GM20000 (cell line): ENCODE measurements around the gene PPP1R27.

ENCODE experiments used
- DNase-seq: peaks from one replicate; pipeline ENCODE4 v3.0.0; 2012; ENCODE audit warnings: low spot score
- TF ChIP-seq, protein P1 (sequence below): IDR thresholded peaks from 2 replicates; pipeline ENCODE4 v1.5.1; 2012; ENCODE audit warnings: mild to moderate bottlenecking, control low read depth; ENCODE audit errors: extremely low read depth, missing control alignments

PPP1R27 gene

DNA sequence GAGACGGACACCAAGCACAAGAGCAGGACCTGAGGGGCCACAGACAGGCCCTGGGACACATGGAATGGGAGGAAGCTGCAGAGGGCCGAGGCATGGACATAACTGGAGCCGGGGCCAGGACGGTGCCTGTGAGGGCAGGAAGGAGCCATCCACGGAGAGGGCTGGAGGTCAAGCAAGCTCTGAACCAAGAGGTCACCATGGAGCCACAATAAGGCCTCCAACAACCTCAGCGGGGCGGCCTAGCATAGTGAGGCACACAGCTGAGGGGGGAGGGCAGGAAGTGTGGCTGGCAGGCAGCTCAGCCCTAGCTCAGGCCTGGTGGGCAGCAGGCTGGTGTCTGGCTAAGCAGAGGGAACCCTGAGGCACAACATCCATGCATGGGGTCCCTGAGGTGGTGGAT lies 6.2 kb downstream of the PPP1R27 start:
- no peak for DNase-seq

DNA sequence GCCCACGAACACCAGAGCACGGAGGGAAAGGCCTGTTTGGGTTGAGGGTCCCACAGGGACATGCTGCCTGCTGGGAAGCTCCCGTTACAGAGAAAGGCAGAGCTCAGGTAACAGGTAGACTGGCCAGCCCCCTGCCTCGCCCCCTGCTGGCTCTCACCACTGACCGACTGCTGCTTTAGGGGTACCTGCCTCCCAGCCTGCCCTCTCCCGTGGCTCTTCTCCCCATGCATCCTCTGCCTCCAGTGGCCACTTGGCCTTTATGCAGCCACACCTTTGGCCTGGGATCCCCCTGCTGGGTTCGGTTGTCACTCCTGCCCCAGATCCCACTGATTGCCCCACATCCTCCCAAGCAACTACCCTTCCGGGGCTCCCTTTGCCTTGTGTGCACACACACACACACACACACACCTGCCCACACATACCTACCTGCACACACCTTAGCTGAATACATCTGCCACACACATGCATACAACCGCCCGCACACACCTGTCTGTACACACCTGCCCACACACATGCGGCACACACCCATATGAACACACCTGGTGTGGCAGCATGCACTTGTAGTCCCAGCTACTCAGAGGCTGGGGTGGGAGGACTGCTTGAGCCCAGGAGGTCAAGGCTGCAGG lies 8.9 kb downstream of the PPP1R27 start:
- TF ChIP-seq, protein P1, sequence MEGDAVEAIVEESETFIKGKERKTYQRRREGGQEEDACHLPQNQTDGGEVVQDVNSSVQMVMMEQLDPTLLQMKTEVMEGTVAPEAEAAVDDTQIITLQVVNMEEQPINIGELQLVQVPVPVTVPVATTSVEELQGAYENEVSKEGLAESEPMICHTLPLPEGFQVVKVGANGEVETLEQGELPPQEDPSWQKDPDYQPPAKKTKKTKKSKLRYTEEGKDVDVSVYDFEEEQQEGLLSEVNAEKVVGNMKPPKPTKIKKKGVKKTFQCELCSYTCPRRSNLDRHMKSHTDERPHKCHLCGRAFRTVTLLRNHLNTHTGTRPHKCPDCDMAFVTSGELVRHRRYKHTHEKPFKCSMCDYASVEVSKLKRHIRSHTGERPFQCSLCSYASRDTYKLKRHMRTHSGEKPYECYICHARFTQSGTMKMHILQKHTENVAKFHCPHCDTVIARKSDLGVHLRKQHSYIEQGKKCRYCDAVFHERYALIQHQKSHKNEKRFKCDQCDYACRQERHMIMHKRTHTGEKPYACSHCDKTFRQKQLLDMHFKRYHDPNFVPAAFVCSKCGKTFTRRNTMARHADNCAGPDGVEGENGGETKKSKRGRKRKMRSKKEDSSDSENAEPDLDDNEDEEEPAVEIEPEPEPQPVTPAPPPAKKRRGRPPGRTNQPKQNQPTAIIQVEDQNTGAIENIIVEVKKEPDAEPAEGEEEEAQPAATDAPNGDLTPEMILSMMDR: no peak
- DNase-seq: no peak

More for the DNA sequence above, 6.2 kb downstream of the PPP1R27 start:
- TF ChIP-seq, protein P1: no peak

DNA sequence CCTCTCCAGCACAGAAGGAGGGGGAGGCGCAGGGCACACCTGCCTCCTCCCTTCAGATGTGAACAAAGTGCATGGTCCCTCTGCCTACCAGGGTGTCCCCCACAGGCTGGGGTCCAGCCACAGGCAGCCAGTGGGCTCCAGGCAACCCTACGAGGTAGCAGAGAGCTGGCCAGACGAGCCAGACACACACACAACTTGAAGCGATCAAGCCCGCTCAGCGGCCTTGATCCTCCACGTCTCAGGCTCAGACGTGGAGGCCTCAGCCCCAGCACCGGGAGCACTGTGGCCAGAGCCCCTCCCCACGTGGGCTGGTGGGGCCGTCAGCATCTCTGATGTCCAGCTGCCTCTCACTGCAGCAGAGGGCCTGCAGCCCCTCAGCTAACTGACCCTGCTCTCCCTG lies 10.3 kb downstream of the PPP1R27 start:
- no peak for DNase-seq
- TF ChIP-seq, protein P1: no peak

DNA sequence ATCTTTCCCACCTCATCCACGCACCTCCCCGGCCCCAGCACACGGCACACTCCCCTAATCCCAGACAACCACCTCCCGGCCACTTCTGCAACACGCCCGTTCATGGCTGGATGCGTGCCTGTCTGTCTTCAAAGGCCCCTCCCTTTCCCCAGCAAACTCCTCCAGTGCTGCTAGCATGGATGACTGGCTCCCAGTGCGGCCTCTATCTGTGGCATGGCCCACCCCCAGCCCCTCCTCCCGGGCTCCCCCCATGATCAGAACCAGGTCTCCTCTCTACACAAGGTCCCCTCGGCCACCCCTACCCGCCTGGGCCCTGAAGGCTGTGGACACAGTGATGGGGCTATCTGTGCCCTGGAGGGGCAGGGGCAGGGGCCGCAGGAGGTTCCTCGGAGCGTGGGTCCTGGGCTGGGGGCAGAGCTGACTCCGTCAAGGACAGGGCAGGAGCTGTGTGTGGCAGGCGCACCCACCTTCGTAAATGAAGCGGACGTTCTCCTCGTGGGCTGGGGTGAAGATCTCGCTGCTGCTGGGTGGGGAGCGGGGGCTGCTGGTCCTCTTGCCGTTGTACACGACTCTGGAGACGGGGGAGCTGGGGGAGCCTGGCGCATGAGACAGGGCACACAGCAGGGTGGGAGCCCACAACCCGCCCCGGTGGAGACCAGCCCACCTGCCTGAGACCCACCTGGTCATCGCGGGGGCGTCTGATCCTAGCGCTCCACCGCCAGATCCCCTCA lies 10.9 kb downstream of the PPP1R27 start:
- DNase-seq: no peak
- TF ChIP-seq, protein P1: no peak

DNA sequence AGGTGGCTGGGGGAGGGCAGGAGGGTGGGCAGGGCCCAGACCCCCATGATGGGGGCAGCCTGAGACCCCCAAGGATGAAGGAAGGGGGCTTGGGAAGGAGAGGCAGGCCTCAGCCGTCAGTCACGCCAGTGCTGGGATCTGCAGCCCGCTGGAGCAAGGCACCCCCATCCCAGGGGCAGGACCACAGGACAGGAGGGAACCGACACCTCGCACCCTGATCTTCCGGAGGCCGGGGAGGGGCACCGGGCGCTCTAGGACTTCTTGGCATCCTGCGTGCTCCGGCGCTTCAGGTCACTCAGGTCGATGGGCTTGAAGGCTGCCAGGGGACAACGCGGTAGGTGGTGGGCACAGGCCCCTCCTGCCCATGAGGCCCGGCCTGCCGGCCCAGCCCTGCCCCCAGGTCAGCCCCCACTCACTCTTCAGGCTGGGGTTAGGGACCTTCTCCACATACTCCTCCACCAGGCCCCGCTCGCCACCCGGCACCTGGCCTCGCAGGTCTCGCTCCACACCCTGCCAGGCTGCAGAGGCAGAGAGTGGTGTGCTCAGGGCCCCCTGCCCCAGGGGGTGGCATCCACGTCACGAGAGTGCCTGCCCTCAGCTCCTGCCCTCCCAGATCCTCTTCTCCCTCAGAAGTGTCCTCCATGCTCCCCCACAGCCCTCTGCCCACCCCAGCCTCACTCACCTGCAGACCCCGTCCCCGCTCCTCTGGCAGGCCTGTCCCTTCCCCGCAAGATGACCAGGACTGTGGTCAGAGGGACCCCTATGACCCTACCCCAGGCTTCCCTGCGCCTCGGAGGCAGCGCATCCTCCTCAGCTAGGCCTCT lies 11.6 kb downstream of the PPP1R27 start:
- no peak for DNase-seq
- TF ChIP-seq, protein P1: no peak

DNA sequence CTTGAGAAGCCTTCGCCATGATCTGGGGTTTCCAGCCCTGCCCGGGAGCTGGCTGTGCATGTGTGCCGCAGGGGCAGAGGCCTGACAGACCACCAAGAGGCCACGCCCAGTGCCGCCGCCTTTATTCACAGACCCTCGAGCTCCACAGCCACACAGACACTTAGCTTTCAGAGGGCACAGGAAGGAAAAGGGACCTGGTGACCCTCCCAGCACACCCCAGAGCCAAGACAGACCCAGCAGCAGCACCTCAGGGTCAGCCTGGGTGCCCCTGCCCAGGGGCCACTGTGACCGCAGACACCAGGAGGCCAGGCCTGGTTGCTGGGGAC lies 12.6 kb downstream of the PPP1R27 start:
- TF ChIP-seq, protein P1: no peak
- no peak for DNase-seq
